Breast epithelium (tissue), 4 donors: ENCODE data around the gene SNTG2. TPM values are rescaled to one million over a fixed set of nuclear protein-coding genes. Genes with fewer than 3 reads are reported as not detected.

Experiments used
- DNase-seq, 2 donors: peaks; one replicate each; pipeline ENCODE4 v3.0.0-alpha.2; 2019; ENCODE audit warnings: low spot score in 2 of 2
- H3K27ac ChIP-seq, 2 donors: fragments of 200-600 bp; sonication (generic) in 1 of 2; one replicate each; pipeline ENCODE4 v1.5.1; 2016 to 2019; ENCODE audit warnings: mild to moderate bottlenecking in 1 of 2
- H3K27me3 ChIP-seq, 2 donors: fragments of 200-600 bp; sonication (generic) in 1 of 2; one replicate each; pipeline versions ENCODE4 v1.5.1 to v1.6.0; 2017 to 2019; ENCODE audit warnings: control low read depth in 1 of 2, mild to moderate bottlenecking in 1 of 2
- H3K36me3 ChIP-seq: fragments of 200-600 bp; one replicate; pipeline ENCODE4 v1.5.1; 2019
- H3K4me1 ChIP-seq, 2 donors: fragments of 200-600 bp; sonication (generic); one replicate each; pipeline ENCODE4 v1.5.1; 2016 to 2019; ENCODE audit warnings: control low read depth in 1 of 2
- H3K4me3 ChIP-seq, 3 donors: fragments of 200-600 bp; sonication (generic); 1 replicate in 2 of 3; 2 replicates in 1 of 3; pipeline ENCODE4 v1.5.1; 2016 to 2019; ENCODE audit warnings: mild to moderate bottlenecking in 3 of 3, moderate library complexity in 2 of 3
- H3K9me3 ChIP-seq, 2 donors: fragments of 200-600 bp; sonication (generic) in 1 of 2; one replicate each; pipeline ENCODE4 v1.5.1; 2016 to 2019; ENCODE audit warnings: control low read depth in 1 of 2
- POLR2A ChIP-seq: fragments of 450-650 bp; IDR thresholded peaks from one replicate; pipeline ENCODE4 v1.6.1; 2016; ENCODE audit warnings: antibody characterized with exemption, mild to moderate bottlenecking, moderate library complexity
- POLR2AphosphoS5 ChIP-seq, 3 donors: sonication (generic); formaldehyde crosslinking; IDR thresholded peaks; one replicate each; pipeline ENCODE4 v1.6.1; 2017; ENCODE audit warnings: antibody characterized with exemption in 3 of 3
- intact Hi-C: fragments of 100-400 bp; cut with DNase I; formaldehyde crosslinking; loops from one replicate; pipeline ENCODE4 v1.15.1; 2023; ENCODE audit warnings: low total_unique reads
- total RNA-seq, 3 donors: library from RNA; depleted of rRNA; stranded (reverse); fragments of >200 nt; gene quantifications; one replicate each; pipeline ENCODE4 v1.1.0, GENCODE V29; 2016
- TF ChIP-seq, protein P1 (sequence below), 3 donors: fragments of 450-650 bp; IDR thresholded peaks; one replicate each; pipeline ENCODE4 v1.5.1; 2016 to 2017; ENCODE audit warnings: antibody characterized with exemption in 3 of 3, mild to moderate bottlenecking in 3 of 3, moderate library complexity in 3 of 3

SNTG2 gene
- total RNA-seq, 3 donors from 2014 or later: 4.6 to 7.4 (median 6.0) TPM

DNA sequence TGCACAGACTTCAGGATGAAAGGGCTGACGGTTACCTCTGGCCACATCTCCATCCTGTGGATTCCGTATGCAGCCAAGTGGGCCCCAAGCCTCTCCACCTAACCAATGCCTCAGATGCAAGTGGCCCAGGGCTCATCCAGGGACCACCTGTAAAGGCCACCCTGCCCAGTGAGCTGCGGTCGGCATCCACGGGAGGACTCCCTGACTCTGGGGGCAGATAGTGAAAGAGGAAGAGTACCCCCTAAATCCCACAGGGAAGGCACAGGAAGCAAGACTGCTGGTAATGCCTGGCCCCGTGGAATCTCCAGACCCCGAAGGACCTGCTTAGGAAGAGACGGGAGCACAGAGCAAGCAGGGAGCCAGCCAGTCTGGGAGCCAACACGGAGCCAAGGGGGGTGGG, 451.4 kb downstream of the SNTG2 start:
- no peaks in the 10 kb centered on the region for H3K36me3 ChIP-seq
- H3K27me3 ChIP-seq: no peaks in the 10 kb centered on the region
- H3K4me3 ChIP-seq: no peak overlapping the region
- no peak overlapping the region for H3K27ac ChIP-seq
- TF ChIP-seq POLR2A: no peak
- TF ChIP-seq, protein P1, sequence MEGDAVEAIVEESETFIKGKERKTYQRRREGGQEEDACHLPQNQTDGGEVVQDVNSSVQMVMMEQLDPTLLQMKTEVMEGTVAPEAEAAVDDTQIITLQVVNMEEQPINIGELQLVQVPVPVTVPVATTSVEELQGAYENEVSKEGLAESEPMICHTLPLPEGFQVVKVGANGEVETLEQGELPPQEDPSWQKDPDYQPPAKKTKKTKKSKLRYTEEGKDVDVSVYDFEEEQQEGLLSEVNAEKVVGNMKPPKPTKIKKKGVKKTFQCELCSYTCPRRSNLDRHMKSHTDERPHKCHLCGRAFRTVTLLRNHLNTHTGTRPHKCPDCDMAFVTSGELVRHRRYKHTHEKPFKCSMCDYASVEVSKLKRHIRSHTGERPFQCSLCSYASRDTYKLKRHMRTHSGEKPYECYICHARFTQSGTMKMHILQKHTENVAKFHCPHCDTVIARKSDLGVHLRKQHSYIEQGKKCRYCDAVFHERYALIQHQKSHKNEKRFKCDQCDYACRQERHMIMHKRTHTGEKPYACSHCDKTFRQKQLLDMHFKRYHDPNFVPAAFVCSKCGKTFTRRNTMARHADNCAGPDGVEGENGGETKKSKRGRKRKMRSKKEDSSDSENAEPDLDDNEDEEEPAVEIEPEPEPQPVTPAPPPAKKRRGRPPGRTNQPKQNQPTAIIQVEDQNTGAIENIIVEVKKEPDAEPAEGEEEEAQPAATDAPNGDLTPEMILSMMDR (IDR thresholded peaks at IDR 0.05): no peak
- TF ChIP-seq POLR2AphosphoS5 (IDR thresholded peaks at IDR 0.05): no peak
- H3K4me1 ChIP-seq: no peaks in the 10 kb centered on the region
- no peaks in the 10 kb centered on the region for H3K9me3 ChIP-seq
- intact Hi-C loops: no loop called here
- no peak for DNase-seq

DNA sequence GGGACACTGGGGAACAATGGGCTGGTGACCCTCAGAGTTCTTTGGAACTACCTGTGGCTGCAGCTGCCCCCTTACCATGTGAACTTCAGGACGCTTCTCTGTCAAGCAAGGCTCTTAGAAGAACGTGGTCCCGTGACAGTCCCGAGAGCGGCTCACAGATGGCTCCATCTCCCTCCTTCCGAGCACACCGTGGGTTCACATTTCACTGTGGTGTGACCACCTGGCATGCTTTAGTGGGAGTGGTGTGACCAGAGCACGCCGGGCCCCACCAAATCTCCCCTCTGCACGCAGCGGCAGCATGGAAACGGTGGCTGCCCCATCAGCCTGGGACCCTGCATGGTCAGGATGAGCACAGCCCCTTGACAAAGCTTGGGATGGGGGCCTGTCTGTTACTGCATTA, 452.9 kb downstream of the SNTG2 start:
- no peak overlapping the region for H3K4me3 ChIP-seq
- no peaks in the 10 kb centered on the region for H3K27me3 ChIP-seq
- TF ChIP-seq, protein P1 (IDR thresholded peaks at IDR 0.05): no peak
- TF ChIP-seq POLR2A: no peak
- TF ChIP-seq POLR2AphosphoS5 (IDR thresholded peaks at IDR 0.05): no peak
- no peak for DNase-seq
- H3K4me1 ChIP-seq: no peaks in the 10 kb centered on the region
- H3K27ac ChIP-seq: no peak overlapping the region
- no peaks in the 10 kb centered on the region for H3K36me3 ChIP-seq
- H3K9me3 ChIP-seq: no peaks in the 10 kb centered on the region
- intact Hi-C loops: no loop called here

DNA sequence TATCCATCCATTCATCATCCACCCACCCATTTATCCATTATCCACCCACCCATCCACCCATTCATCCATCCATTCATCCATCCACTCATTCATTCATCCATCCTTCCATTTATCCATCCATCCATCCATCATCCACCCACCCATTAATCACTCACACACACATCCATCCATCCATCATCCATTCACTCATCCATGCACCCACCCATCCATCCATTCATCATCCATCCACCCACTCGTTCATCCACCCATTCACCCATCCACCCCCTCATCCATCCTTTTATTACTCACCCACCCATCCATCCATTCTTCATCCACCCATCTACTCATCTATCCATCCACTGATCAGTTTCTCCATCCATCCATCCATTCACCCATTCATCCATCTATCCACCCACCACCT, 454.5 kb downstream of the SNTG2 start:
- Histone ChIP-seq H3K4me1 (no peaks in the 10 kb centered on the region), H3K9me3 (no peaks in the 10 kb centered on the region), H3K27ac (no peak overlapping the region), H3K27me3 (no peaks in the 10 kb centered on the region), H3K36me3 (no peaks in the 10 kb centered on the region), H3K4me3 (no peak overlapping the region)
- DNase-seq: no peak
- TF ChIP-seq, protein P1 (IDR thresholded peaks at IDR 0.05): no peak
- no peak for TF ChIP-seq POLR2A
- no peak for TF ChIP-seq POLR2AphosphoS5 (IDR thresholded peaks at IDR 0.05)
- intact Hi-C loops: no loop called here

DNA sequence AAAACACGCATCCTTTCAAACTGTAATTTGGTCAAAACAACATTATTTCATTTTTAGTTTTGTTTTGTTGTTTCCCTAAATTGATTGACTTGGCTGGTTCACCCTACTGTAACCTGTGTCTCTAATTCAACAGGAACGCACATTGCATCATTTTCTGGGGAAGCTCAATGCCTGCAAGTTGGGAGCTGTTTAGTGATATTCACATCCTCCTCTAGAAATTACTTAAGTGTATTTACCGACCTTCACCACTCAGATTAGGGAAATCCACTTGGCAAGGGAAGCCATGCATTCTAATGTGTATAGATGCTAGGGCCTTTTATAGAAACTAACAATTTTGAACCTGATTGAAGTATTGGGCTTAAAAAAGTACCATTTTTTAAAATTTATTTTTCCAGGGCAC, 455.3 kb downstream of the SNTG2 start:
- intact Hi-C loops: no loop called here
- H3K4me1 ChIP-seq: no peaks in the 10 kb centered on the region
- no peak for DNase-seq
- no peak overlapping the region for H3K27ac ChIP-seq
- TF ChIP-seq, protein P1 (IDR thresholded peaks at IDR 0.05): no peak
- TF ChIP-seq POLR2A (no peak), POLR2AphosphoS5 (IDR thresholded peaks at IDR 0.05) (no peak)
- no peaks in the 10 kb centered on the region for H3K27me3 ChIP-seq
- H3K4me3 ChIP-seq: no peak overlapping the region
- H3K36me3 ChIP-seq: no peaks in the 10 kb centered on the region
- no peaks in the 10 kb centered on the region for H3K9me3 ChIP-seq

DNA sequence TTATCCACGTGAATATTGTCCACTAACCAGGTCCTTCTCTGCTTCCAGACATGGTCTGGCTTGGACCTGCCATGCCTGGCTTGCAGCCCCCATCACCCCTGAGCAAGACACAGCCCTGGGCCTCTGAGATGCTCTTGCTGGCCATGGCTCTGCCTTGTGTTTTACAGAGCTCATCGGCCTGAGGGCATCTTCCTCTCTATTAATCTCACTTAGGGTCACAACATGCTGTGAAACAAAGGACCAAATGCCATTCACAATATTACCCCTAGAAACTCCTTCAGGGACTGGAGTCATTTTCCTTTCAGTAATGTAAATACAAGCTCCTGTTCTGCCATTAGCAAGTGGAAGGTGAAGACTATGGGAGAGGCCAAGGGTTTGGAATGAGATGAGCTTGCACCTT, 455.8 kb downstream of the SNTG2 start:
- no peaks in the 10 kb centered on the region for H3K9me3 ChIP-seq
- H3K27ac ChIP-seq: no peak overlapping the region
- H3K36me3 ChIP-seq: no peaks in the 10 kb centered on the region
- H3K27me3 ChIP-seq: no peaks in the 10 kb centered on the region
- no peak overlapping the region for H3K4me3 ChIP-seq
- no peak for DNase-seq
- no peaks in the 10 kb centered on the region for H3K4me1 ChIP-seq
- intact Hi-C loops: no loop called here
- TF ChIP-seq, protein P1 (IDR thresholded peaks at IDR 0.05): no peak
- TF ChIP-seq POLR2AphosphoS5 (IDR thresholded peaks at IDR 0.05): no peak
- TF ChIP-seq POLR2A: no peak
